ENCODE data around the gene LYPD1. TPM values are rescaled to one million over a fixed set of nuclear protein-coding genes. Genes with fewer than 3 reads are reported as not detected.

LYPD1 gene
- total and polyA plus RNA-seq, 2 experiments from 2014 or later = 1.5 to 4.2 TPM

GRCh38 chr2:132664096-132664495, 5.9 kb downstream of the LYPD1 start:
- Histone ChIP-seq H2AFZ (no peak overlapping the region), H3K9me2 (ENCODE audit: insufficient read depth) (peaks cover 8% of the 10 kb centered on the region; the same call in 1 of the 2 replicates), H3K4me2 (no peak overlapping the region), H3F3A (replicated peaks; ENCODE audit: low read depth) (no peaks in the 10 kb centered on the region), H3K36me3 (ENCODE audit: insufficient read depth) (no peaks in the 10 kb centered on the region), H3K4me3 (no peak overlapping the region), H3K79me2 (replicated peaks; ENCODE audit: insufficient read depth) (no peaks in the 10 kb centered on the region), H3K27ac (ENCODE audit: low read depth) (no peak overlapping the region), H4K20me1 (replicated peaks; ENCODE audit: insufficient read depth) (no peaks in the 10 kb centered on the region), H3K27me3 (ENCODE audit: insufficient read depth) (peaks cover 33% of the 10 kb centered on the region), H3K4me1 (ENCODE audit: insufficient read depth) (peaks cover 16% of the 10 kb centered on the region)
- Mint-ChIP-seq H3K27me3 (ENCODE audit: insufficient read depth, low read depth, poor library complexity) (peaks cover 26% of the 10 kb centered on the region), H3K36me3 (ENCODE audit: low read depth) (no peaks in the 10 kb centered on the region), H3K27ac (no peak overlapping the region), H3K4me3 (no peak overlapping the region), H3K9me3 (no peaks in the 10 kb centered on the region), H3K4me1 (peaks cover 12% of the 10 kb centered on the region)
- no peak for ATAC-seq
- TF ChIP-seq ZNF114 (CRISPR knock-in tag; IDR thresholded peaks at IDR 0.05) = no peak
- TF ChIP-seq CREB1 (CRISPR knock-in tag; IDR thresholded peaks at IDR 0.05; ENCODE audit: low read depth) = no peak
- no peak for TF ChIP-seq ZNF462 (CRISPR knock-in tag; IDR thresholded peaks at IDR 0.05)
- TF ChIP-seq STAT1 (IDR thresholded peaks at IDR 0.05; ENCODE audit: unreplicated experiment) = no peak
- TF ChIP-seq POLR2AphosphoS5 (IDR thresholded peaks at IDR 0.05; ENCODE audit: low read depth) = no peak
- DNase-seq (ENCODE audit: low spot score) = no peak

GRCh38 chr2:132662732-132663131, 7.3 kb downstream of the LYPD1 start:
- no peaks in the 10 kb centered on the region for H3K9me3 Mint-ChIP-seq
- Histone ChIP-seq H3K36me3 (ENCODE audit: insufficient read depth) (no peaks in the 10 kb centered on the region), H3K27ac (ENCODE audit: low read depth) (no peak overlapping the region), H2AFZ (no peak overlapping the region), H3K4me2 (no peak overlapping the region), H3K9me2 (ENCODE audit: insufficient read depth) (peaks cover 8% of the 10 kb centered on the region; the same call in 1 of the 2 replicates), H3K79me2 (replicated peaks; ENCODE audit: insufficient read depth) (no peaks in the 10 kb centered on the region), H3K4me3 (no peak overlapping the region), H3K27me3 (ENCODE audit: insufficient read depth) (peaks cover 19% of the 10 kb centered on the region), H3F3A (replicated peaks; ENCODE audit: low read depth) (no peaks in the 10 kb centered on the region), H4K20me1 (replicated peaks; ENCODE audit: insufficient read depth) (no peaks in the 10 kb centered on the region), H3K4me1 (ENCODE audit: insufficient read depth) (peaks cover 9% of the 10 kb centered on the region)
- no peak overlapping the region for H3K27ac Mint-ChIP-seq
- DNase-seq (ENCODE audit: low spot score) (no peak), ATAC-seq (no peak)
- H3K36me3 Mint-ChIP-seq (ENCODE audit: low read depth) = no peaks in the 10 kb centered on the region
- no peak overlapping the region for H3K4me3 Mint-ChIP-seq
- H3K27me3 Mint-ChIP-seq (ENCODE audit: insufficient read depth, low read depth, poor library complexity) = peaks cover 14% of the 10 kb centered on the region
- peaks cover 7% of the 10 kb centered on the region for H3K4me1 Mint-ChIP-seq
- TF ChIP-seq REST (IDR thresholded peaks at IDR 0.05; ENCODE audit: unreplicated experiment) (no peak), POLR2AphosphoS5 (IDR thresholded peaks at IDR 0.05; ENCODE audit: low read depth) (no peak), CTCF (conservative IDR thresholded peaks at IDR 0.05; ENCODE audit: low read depth in 2 of 2) (no peak), ETS1 (IDR thresholded peaks at IDR 0.05) (no peak), EZH2phosphoT487 (IDR thresholded peaks at IDR 0.05; ENCODE audit: unreplicated experiment) (no peak), EZH2 (IDR thresholded peaks at IDR 0.05; ENCODE audit: low read depth, unreplicated experiment) (no peak)
